Gastroesophageal sphincter (tissue), 3 donors: ENCODE results near the gene AMY1C.
"Not testable (repeated sequence)": the region's sequence is repeated elsewhere in the genome, so short reads cannot be mapped to it uniquely, and the experiment has no call there.

Source experiments
- CTCF ChIP-seq, 4 experiments: fragments of 200-600 bp in 2 of 4; fragments of 450-650 bp in 2 of 4; sonication (generic) in 1 of 4; IDR thresholded peaks; one replicate each; pipeline ENCODE4 v1.5.1; 2017 to 2019; ENCODE audit warnings: antibody characterized with exemption in 4 of 4, mild to moderate bottlenecking in 2 of 4, moderate library complexity in 2 of 4
- EP300 ChIP-seq: sonication (generic); formaldehyde crosslinking; IDR thresholded peaks from one replicate; pipeline ENCODE4 v1.6.1; 2017; ENCODE audit warnings: antibody characterized with exemption, mild to moderate bottlenecking
- POLR2A ChIP-seq, 2 donors: fragments of 450-650 bp; IDR thresholded peaks; one replicate each; pipeline ENCODE4 v1.6.1; 2017; ENCODE audit warnings: antibody characterized with exemption in 2 of 2, mild to moderate bottlenecking in 2 of 2, moderate library complexity in 1 of 2

- not testable (repeated sequence) for TF ChIP-seq EP300; CTCF (IDR thresholded peaks at IDR 0.05); POLR2A (IDR thresholded peaks at IDR 0.05)
Measured at GRCh38 chr1:103701256-103701655, 48.4 kb upstream of the AMY1C start.
